Measurements from ENCODE around the gene SOX13.

GRCh38 chr1:204149635-204150565, 77.0 kb downstream of the SOX13 start:
- no peak for TF ChIP-seq CTCF (IDR thresholded peaks at IDR 0.05)
- TF ChIP-seq POLR2A (IDR thresholded peaks at IDR 0.05; ENCODE audit: low read depth), result no peak

All from esophagus muscularis mucosa (tissue), 3 donors.